HG03565 (cell line): ENCODE data around the gene CEBPB.

Source experiments
- ATAC-seq: cut with Tn5 transposase; IDR thresholded peaks from one replicate; pipeline ENCODE4 v1.9.1; 2021; ENCODE audit warnings: mild to moderate bottlenecking, moderate library complexity; ENCODE audit not compliant: unreplicated experiment

The CEBPB gene

DNA sequence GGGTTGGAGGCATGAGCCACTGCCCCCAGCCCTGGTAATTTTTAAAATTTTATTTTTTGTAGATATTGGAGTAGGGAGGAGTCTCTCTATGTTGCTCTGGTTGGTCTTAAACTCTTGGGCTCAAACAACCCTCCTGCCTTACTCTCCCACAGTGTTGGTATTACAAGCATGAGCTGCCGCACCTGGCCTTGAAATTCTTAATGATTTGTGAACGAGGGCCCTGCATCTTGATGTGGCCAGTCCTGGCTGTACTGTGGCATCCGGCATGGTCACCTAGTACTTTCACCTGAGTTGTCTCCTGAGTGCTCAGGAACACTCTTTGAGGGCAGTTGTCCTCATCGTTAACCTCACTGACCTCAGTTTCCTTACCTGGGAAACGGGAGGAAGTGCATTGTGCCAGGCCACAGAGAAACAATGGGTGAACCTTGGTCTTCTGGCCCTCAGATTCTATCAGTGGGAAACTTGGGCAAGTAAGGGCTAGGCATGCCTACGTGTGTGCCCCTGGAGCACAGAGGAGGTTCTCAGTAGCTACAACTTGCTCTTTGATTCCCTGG, 19.5 kb downstream of the CEBPB start:
- no peak for ATAC-seq

DNA sequence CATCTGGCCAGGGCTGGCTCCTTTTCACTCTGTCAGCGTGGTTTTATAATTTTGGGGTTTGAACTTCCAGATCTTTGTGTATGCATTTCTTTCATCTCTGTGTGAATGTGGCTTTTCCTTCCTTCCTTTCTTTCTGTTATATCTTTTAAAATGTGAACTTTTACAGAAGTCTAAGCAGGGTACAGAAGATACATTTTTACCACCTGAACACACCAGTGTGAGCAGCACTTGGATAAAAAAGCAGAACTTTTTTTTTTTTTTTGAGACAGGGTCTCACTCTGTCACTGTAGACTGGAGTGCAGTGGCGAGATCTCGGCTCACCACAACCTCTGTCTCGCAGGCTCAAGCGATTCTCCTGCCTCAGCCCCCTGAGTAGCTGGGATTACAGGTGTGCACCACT, 20.5 kb downstream of the CEBPB start:
- no peak for ATAC-seq

DNA sequence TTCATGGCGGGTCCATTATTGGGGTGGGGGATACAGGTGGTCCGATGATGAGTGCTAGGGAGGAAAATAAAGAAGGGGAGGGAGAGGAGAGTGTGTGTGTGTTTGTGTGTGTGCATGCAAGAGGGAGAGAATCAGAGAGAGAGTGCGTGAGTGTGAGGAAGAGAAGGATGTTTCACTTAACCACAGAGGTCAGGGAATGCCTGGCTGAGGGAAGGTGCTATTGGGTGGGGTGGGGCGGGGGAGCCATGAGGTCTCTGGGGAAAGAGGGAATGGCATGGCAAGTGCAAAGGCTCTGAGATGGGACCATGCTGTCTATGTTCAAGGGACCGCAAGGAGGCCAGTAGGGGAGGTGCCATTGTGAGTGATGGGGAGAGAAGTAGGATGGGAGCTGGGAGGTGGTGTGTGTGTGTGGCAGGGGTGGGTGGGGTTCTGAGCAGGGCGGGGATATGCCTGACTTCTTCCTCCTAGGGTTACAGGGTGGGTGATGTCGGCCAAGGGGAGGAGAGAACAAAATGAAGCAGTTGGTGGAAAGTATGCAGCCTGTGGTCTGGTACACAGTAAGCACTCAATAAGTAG, 23.0 kb downstream of the CEBPB start:
- no peak for ATAC-seq

DNA sequence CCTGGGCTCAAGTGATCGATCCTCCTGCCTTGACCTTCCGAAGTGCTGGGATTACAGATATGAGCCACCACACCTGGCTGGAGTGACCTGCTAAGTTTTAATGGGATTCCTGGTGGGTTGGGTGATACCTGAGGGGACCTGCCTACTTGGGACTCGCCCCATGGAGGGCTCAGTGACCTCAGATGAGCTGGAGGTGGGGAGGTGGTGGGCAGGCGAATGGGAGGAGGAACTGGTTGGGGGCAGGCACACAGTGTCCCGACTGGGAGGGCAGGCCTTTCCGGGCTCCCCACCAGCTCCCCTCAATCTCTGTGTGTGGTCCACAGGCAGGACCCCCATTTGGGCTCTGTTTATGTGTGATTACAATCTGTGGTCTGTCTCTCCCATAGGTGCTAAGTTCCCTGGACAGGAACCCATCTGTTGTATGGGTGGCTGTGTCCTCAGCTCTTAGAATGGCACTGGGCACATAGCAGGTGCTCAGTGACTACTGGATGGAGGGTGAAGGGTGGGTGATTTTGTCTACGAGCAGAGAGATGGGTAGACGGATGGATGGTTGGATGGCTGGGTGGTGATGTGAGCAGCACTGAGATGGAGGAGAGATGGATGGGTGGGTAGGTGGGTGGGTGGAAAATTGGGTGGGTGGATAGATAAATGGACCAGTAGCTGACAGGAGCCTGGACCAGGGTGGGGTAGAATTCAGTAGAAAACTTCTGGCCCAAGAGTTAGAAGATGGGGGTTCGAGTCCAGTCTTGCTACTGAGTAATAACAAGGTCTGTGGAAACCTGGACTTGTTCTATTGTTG, 23.8 kb downstream of the CEBPB start:
- ATAC-seq = no peak

DNA sequence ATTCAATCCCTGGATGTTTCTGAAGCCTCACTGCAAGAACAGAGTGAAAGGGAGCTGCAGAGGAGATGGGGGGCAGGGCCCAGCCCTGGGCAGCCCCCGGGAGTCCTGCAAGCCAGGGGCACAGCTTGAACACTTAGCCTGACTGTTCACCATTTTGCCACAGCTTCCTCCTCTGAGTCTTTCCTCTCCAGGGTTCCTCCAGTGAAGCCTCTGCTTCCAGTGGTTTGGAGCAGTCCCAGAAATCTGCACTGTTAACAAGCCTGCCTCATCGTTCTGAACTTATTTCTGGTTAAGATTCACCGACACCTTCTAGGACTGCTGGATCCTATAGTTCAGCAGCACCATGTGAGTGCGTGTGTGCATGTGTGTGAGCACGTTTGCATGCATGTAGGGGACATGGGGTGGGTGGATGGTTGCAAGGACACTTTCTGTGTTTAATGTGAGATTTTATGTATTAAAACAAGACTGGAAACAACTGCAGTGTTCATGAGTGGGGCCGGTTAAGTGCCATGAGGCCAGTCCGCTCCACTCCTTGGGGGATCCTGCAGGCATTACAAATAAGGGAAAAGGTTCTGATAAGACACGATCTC, 24.6 kb downstream of the CEBPB start:
- ATAC-seq = no peak

DNA sequence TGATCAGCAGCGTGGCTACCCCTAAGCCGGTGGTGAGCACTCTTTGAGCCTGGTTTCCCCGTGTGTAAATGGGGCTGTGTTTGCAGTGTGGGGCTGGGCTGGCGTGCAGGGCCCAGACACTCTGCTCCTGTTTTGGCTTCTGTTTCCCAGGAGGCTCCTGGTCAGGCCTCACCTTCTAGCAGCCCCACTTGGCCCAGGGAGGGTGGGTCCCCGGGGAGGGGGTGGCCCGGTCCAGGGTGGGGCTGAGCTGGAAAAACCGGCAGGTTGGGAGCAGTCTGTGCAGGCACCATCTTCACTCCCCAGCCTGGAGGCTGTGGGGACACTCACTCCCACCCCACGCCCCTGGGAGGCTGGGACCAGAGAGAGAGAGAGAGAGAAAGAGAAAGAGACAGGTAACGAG, 25.3 kb downstream of the CEBPB start:
- ATAC-seq = no peak

DNA sequence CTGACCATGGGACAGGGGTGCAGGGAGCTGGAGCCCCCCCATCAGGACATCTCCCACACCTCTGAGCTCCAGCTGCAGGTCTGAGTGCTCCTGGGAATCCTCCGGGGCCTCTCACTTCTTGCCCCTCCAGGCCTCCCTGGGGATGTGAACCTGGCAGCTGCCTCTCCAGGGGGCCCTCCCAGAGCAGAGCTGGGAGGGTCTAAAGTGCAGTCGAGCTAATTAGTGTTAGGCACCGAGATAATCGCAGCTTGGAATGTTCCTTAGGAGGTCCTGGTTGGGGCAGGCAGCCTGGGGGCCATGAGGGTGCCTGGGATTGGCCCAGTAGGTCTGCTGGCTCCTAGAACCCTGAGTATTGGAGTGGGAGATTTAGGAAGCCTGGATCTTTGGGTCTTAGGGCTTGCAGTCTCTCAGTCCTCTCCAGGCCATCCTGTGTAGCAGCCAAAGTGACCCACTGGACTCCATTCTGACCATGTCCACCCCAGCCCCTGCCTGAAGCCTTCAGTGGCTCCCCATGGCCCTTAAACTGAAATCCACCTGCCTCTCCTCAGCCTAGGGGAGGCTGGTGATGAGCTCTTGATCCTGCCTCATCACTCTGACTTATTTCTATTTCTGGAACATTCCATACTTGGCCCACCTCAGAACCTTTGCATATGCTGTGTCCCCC, 26.0 kb downstream of the CEBPB start:
- no peak for ATAC-seq

DNA sequence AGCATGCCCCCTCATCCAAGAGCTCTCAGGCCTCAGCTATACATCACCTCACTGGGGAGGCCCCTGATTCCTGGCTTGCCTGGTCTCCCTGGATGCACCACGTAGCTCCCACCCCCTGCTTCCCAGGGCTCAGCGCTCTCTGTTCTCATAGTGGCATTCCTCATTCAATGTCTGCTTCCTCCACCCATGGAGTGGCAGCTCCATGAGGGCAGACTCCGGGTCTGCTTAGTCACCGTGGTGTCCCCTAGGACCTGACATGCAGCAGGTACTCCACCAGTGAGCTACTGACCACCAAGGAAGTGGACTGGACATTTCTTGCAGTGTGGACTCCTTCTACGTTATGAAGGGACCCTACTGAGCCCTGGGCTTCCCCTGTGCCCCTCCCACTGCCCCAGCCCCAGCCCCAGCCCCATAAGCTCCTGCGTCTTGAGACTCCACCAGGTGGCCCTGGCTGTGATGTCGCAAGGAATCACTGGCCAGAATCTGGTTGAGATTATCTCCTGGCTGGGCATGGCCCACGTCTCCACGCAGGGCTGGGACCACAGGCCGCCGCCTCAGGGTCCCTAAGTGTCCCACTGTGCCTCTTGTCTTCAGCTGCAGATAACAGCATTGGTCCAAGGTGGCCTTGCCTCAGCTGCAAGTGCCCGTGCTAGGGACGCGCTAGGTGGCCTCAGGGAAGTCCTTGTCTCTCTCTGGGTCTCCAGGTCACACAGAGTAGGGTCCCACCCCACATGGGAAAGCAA, 26.7 kb downstream of the CEBPB start:
- no peak for ATAC-seq

DNA sequence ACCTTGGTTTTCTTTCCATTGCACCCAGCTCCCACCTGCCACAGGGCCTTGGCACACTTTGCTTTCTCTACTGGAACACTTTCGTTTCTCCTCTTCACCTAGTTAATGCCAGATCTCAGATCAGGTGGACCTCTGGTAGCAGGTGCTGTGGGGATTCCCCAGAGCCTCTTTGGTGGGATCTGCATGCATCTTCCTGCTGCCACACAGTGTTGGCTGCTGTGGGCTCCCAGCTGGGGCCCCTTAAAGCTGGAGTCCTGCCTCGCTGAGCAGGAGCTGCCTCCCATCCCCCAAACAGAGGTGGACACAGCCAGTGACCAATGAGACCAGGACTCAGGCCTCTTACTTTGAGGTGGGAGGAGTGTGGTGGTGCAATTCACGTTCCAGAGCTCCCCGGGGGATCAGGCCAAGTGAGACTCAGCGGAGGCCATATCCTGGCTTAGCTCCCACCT, 28.4 kb downstream of the CEBPB start:
- ATAC-seq = no peak

DNA sequence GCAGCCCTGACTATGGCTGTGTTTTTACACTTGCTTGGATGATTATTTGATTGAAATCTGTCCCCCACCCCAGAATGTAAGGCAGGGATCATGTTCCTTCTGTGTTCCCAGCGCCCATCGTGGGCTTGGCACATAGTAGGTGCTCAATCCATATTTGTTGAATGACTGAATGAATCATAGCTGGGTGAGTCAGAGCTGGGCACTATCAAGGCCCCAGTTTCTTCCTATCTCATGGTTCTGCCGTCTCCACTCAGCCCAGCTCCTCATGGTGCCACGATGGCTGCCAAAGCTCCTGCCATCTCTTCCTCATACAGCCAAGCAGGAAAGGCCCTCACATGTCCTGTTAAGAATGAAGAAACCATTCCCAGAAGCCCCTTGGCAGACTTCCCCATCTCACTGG, 29.0 kb downstream of the CEBPB start:
- no peak for ATAC-seq

DNA sequence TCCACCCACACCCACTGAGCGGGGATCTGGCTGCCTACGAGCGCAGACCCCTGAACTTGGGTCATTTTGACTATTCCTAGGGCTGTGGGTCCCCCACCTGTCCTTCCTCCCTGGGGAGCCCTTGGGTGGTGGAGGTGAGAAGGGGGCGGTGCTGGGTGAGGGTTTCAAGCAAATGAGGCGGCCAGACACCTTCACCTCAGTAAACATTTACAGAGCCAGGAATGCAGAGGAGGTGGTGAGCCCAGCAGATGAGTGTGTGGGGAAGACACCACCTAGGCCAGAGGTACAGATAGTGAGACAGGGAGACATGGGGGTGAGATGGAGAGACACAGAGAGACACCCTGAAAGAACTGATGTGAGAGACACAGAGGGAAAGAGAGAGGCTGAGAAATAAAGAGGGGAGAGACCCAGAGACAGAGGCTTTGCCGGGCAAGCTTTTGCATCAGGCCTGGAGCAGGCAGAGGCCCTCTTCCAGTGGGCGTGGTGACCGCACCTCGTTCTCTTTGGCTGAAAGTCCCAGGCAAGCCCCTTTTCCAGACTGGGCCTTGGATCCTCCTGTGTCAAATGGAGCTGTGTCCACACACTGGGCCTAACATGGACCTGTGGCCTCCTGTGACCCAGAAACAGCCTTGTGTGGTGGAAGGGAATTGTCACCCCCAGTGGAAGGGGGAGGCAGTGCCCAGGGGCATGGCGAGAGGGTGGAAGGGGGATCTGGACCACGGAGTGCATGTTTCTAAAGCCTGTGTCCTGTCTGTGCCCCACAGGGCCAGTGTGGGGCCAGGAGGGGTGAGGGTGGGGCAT, 29.7 kb downstream of the CEBPB start:
- ATAC-seq = no peak

DNA sequence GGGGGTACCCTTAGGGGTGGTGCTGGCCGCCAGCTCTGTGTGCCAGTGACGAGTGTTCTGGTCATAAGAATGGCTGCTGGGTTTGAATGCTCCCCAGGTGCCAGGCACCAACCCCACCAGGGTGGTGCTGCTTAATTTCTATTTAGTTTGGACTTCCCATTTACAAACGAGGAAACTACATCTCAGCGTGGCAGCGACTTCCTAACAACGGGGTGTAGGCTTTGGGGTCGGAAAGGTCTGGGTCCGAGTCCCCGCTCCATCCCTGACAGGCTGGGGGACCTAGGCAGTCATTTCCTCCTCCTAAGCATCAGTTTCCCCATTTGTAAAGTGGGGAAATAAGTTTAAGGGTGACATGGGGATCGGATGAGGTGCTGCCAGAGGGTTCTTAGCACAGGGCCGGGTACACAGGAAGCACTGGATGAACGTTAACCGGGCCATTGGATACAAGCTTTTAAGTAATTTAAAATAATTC, 30.3 kb downstream of the CEBPB start:
- ATAC-seq = no peak

DNA sequence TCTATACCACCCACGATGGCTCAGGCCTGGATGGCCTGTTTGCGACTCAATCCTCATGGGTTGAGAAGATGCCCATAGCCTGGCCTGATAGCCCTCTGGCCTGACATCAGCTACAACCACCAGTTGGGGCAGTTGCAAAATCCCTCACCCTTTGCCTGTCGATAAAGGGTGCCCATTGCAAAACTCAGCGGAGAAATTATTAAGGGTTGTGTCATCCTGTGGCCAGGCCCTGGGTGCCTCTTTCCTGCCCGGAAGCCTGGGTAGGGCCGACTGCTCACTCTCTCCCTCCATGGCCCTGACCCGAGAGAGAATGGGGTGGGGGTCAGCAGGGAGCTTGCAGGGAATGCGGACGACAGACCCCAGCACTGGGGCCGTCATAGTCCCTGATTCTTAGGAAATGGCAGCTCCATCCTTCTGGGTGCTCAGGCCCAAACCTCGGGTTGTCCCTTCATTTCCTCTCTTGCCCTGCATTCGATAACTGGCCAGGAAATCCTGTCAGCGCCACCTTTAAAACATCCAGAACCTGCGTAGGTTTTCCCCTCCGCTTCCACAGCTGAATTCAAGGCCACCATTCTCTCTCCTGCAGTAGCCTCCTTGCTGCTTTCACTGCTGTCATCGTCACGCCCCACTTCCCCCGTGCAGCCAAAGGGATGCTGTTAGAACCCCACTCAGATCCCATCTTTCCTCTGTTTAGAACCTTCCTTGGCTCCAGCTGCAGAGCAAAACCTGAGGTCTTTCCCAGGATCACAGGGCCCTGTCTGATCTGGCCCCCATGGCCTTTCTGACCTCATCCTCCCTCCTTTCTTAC, 31.1 kb downstream of the CEBPB start:
- no peak for ATAC-seq

DNA sequence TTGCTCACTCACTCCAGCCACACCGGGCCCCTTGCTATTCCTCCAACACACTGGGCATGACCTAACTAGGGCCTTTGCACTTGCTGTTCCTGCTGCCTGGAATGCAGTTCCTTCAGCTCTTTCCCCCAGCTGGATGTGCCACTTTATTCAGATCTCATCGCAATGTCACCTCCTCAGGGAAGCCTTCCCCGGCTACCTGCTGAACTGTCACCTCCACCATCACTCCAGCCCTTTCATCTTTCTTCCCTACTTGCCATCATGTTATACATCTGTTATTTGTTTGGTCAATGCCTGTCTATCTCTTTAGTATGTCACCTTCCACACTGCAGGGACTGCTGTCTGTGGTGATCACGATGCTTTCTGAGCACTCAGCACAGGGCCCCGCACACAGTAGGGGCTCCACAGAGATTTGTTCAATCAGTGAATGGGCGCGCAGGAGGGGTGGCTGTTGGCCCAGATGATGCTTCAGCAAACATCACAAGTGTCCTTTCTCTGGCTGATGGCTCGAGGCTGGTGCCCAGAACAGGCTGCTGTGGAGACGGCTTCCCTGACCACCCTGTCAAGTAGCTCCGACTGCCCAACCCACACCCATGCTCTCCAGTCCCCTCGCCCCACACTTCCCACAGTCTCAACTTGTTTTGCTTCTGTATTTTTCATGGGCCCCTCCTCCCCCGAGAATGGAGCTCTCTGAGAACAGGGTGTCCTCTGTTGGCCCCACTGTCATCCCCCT, 31.8 kb downstream of the CEBPB start:
- ATAC-seq = no peak

DNA sequence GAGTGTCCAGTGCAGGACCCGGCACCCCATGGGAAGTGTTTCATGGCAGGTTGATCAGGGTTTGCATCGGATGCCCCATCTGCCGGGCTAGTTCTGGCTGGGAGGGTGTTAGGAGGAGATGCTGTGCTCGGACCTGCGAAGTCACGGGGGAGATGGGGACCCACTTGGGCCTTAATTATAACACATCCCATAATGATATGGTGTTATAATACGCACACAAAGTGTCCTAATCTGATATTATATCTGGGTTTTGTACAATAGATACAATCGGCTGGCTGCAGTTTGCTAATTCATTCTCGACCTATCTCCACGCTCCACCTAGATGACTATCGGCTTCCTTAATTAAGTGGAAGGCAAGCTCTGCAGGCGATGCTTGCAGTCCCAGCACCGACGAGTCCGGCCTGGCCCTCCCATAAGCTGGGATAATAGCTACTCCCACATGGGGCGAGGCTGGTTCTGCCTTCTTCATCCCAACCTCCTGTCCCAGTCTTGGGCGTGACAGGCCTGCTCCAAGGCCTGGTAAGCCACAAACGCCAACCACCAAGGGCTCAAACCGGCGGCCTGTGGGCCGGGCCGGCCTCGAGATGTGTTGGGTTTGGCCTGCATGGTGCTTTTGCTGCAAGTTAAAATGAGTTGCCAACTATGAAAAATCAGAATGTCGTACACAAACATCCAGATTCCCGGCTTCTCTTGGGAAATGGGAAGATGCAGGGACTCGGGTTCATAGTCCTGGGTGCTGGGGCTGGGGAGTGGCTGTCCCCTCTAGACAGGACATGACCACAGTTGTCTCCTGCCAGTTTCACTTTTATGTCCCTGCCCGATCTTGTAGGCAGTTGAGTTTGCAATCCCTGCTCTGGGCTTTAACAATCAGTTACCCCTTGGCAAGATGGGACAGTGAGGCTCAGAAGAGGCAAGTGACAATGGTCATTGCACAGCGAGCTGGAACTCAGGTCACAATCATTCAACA, 32.7 kb downstream of the CEBPB start:
- ATAC-seq = no peak

DNA sequence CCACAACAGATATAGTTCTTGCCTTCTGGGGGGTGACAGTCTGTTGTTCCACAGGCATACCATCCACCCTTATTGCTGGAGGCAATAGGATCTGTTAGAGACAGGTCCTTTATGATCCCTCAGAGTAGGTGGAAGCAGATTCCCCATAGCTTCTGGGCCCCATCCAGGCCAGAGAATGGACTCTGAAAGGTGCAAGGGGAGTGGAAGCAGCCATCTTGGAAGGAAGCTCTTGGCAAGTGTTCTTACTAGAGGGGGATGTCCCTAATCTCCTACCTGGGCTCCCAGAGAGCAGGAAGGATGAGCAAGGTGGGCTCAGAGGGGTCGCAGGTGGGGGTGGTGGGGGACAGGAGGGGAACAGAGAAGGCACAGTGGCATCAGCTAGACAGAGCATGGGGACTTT, 33.4 kb downstream of the CEBPB start:
- no peak for ATAC-seq

DNA sequence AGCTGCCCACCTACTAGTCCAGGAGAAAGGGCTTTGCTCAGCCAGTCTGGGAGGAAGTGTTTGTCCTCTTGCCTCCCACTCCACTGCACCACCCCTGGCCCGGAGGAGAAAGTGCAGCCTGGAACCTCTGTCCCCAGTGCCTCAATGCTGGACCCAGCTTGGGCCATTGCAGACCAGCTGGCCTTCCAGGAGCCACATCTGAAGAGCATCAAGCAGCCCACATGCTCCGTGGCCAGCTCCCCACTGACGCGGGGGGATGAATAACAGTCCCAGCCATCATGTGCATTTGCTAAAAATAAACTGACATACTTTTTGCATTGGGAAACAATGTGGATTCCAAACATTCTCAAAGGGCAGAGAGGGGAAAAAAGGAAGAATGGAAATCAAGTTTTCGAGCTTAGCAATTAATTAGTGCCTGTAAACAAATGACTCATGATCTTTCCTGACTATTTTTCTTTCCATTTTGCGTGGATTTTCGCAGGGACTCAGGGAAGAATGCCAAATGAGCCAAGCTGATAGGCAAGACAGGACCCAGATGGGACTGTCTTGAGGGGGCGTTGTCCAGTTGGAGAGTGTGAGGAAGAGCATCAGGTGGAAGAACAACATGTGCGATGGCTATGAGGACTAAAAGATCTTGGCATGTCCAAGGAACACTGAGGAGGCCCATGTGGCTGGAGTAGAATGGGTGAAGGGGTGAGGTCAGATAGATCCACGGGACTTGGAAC, 34.1 kb downstream of the CEBPB start:
- no peak for ATAC-seq
